ENCODE data around the gene LILRA1. TPM values are rescaled to one million over a fixed set of nuclear protein-coding genes. Genes with fewer than 3 reads are reported as not detected.
"Not testable (repeated sequence)": the region's sequence is repeated elsewhere in the genome, so short reads cannot be mapped to it uniquely, and the experiment has no call there.

Gene LILRA1
- total RNA-seq, 2 experiments from 2014 or later, result not detected

GRCh38 chr19:54643583-54643982 lies 50.2 kb downstream of the LILRA1 start:
- CTCF ChIA-PET (ENCODE audit: unreplicated experiment), result not testable (repeated sequence)

GRCh38 chr19:54644056-54644455 lies 50.6 kb downstream of the LILRA1 start:
- H3K79me2 ChIP-seq (ENCODE audit: insufficient read depth, low read depth, low read length), result no peaks in the 10 kb centered on the region
- no peak overlapping the region for H3K27ac ChIP-seq (ENCODE audit: low read depth, low read length, poor library complexity, severe bottlenecking)
- no peak overlapping the region for H2AFZ ChIP-seq (ENCODE audit: low read length)
- H3K36me3 ChIP-seq (ENCODE audit: insufficient read depth, low read length), result no peaks in the 10 kb centered on the region
- BruUV-seq (replicated peaks), result no TSS peak
- CTCF ChIA-PET (ENCODE audit: unreplicated experiment), result no interaction called here
- DNase-seq (ENCODE audit: low spot score), result no peak
- POLR2A ChIA-PET, result no interaction called here
- H3K4me3 ChIP-seq (ENCODE audit: low read depth, low read length, poor library complexity, severe bottlenecking), result no peak overlapping the region
- no peaks in the 10 kb centered on the region for H3K9me2 ChIP-seq (ENCODE audit: insufficient read depth, low read length)
- no peak overlapping the region for H3K4me2 ChIP-seq (ENCODE audit: low read length)
- no peaks in the 10 kb centered on the region for H4K20me1 ChIP-seq (ENCODE audit: insufficient read depth, low read length)
- H3K4me1 ChIP-seq (ENCODE audit: insufficient read depth, low read length, poor library complexity, severe bottlenecking), result no peaks in the 10 kb centered on the region
- TF ChIP-seq CTCF (conservative IDR thresholded peaks at IDR 0.05; ENCODE audit: low read length) (no peak), EZH2phosphoT487 (IDR thresholded peaks at IDR 0.05; ENCODE audit: borderline replicate concordance, low read depth, low read length) (no peak)
- intact Hi-C loops (cut with micrococcal nuclease; ENCODE audit: unreplicated experiment), result no loop called here
- H3K9me3 ChIP-seq (ENCODE audit: low read length), result no peaks in the 10 kb centered on the region

More at GRCh38 chr19:54643583-54643982, 50.2 kb downstream of the LILRA1 start:
- H3K4me1 ChIP-seq (ENCODE audit: insufficient read depth, low read length, poor library complexity, severe bottlenecking); H3K4me2 ChIP-seq (ENCODE audit: low read length); H3K4me3 ChIP-seq (ENCODE audit: low read depth, low read length, poor library complexity, severe bottlenecking); BruUV-seq (replicated peaks); H3K27ac ChIP-seq (ENCODE audit: low read depth, low read length, poor library complexity, severe bottlenecking); intact Hi-C loops (cut with micrococcal nuclease; ENCODE audit: unreplicated experiment); H3K36me3 ChIP-seq (ENCODE audit: insufficient read depth, low read length); POLR2A ChIA-PET; H3K79me2 ChIP-seq (ENCODE audit: insufficient read depth, low read depth, low read length); H3K9me3 ChIP-seq (ENCODE audit: low read length); H3K9me2 ChIP-seq (ENCODE audit: insufficient read depth, low read length); DNase-seq (ENCODE audit: low spot score); H4K20me1 ChIP-seq (ENCODE audit: insufficient read depth, low read length); H2AFZ ChIP-seq (ENCODE audit: low read length): not testable (repeated sequence)

- ChIA-PET POLR2A (no interaction called here), CTCF (ENCODE audit: unreplicated experiment) (no interaction called here)
- intact Hi-C loops (cut with micrococcal nuclease; ENCODE audit: unreplicated experiment), result no loop called here
- Histone ChIP-seq H3K4me3 (ENCODE audit: low read depth, low read length, poor library complexity, severe bottlenecking) (no peak overlapping the region), H3K79me2 (ENCODE audit: insufficient read depth, low read depth, low read length) (no peaks in the 10 kb centered on the region), H3K36me3 (ENCODE audit: insufficient read depth, low read length) (no peaks in the 10 kb centered on the region), H3K4me1 (ENCODE audit: insufficient read depth, low read length, poor library complexity, severe bottlenecking) (no peaks in the 10 kb centered on the region), H3K27ac (ENCODE audit: low read depth, low read length, poor library complexity, severe bottlenecking) (no peak overlapping the region), H4K20me1 (ENCODE audit: insufficient read depth, low read length) (no peaks in the 10 kb centered on the region), H3K9me3 (ENCODE audit: low read length) (no peaks in the 10 kb centered on the region), H3K4me2 (ENCODE audit: low read length) (no peak overlapping the region), H3K9me2 (ENCODE audit: insufficient read depth, low read length) (no peaks in the 10 kb centered on the region), H2AFZ (ENCODE audit: low read length) (no peak overlapping the region)
- no TSS peak for BruUV-seq (replicated peaks)
- TF ChIP-seq CTCF (conservative IDR thresholded peaks at IDR 0.05; ENCODE audit: low read length) (no peak), EZH2phosphoT487 (IDR thresholded peaks at IDR 0.05; ENCODE audit: borderline replicate concordance, low read depth, low read length) (no peak)
- no peak for DNase-seq (ENCODE audit: low spot score)
Observed at GRCh38 chr19:54646331-54646841, 53.0 kb downstream of the LILRA1 start.

All from OCI-LY7 (cell line).